Trophoblast cell (in vitro differentiated cells and primary cell): ENCODE measurements around the gene PBXIP1.
A peak's percentile ranks its signal among the peaks of the same experiment; 100 is the strongest.

Experiments used
- DNase-seq, 2 donors: peaks; one replicate each; pipeline ENCODE4 v3.0.0-alpha.2; 2016
- H2AFZ ChIP-seq: 2 replicates; pipeline ENCODE4 v1.6.1; 2013; ENCODE audit warnings: low read length, moderate library complexity, mild to moderate bottlenecking; ENCODE audit not compliant: insufficient read depth, poor library complexity
- H2AK5ac ChIP-seq: 2 replicates; pipeline ENCODE4 v1.6.1; 2013; ENCODE audit warnings: mild to moderate bottlenecking, low read length
- H2BK120ac ChIP-seq: 2 replicates; pipeline ENCODE4 v1.6.1; 2013; ENCODE audit warnings: low read length, mild to moderate bottlenecking, moderate library complexity; ENCODE audit not compliant: insufficient read depth, poor library complexity
- H2BK12ac ChIP-seq: 2 replicates; pipeline ENCODE4 v1.6.1; 2013; ENCODE audit warnings: mild to moderate bottlenecking, low read length, moderate library complexity
- H2BK5ac ChIP-seq: 2 replicates; pipeline ENCODE4 v1.6.1; 2013; ENCODE audit warnings: low read length, low read depth, moderate library complexity, mild to moderate bottlenecking; ENCODE audit not compliant: poor library complexity
- H3K14ac ChIP-seq: 2 replicates; pipeline ENCODE4 v1.6.1; 2013; ENCODE audit warnings: mild to moderate bottlenecking, low read length
- H3K18ac ChIP-seq: 2 replicates; pipeline ENCODE4 v1.6.1; 2013; ENCODE audit warnings: mild to moderate bottlenecking, low read length
- H3K23ac ChIP-seq: 2 replicates; pipeline ENCODE4 v1.6.1; 2013; ENCODE audit warnings: low read length
- H3K27ac ChIP-seq: 2 replicates; pipeline ENCODE4 v1.5.1; 2013; ENCODE audit warnings: low read depth, mild to moderate bottlenecking, inconsistent platforms, low read length, moderate library complexity
- H3K27me3 ChIP-seq: 2 replicates; pipeline ENCODE4 v1.6.1; 2013; ENCODE audit warnings: inconsistent platforms, mild to moderate bottlenecking, low read length, moderate library complexity; ENCODE audit not compliant: insufficient read depth
- H3K36me3 ChIP-seq, 2 experiments: 1 replicate in 1 of 2; 2 replicates in 1 of 2; pipeline ENCODE4 v1.6.1; 2013; ENCODE audit warnings: low read length in 2 of 2, mild to moderate bottlenecking in 2 of 2, moderate library complexity in 1 of 2; ENCODE audit not compliant: insufficient read depth in 2 of 2, control insufficient read depth in 1 of 2
- H3K4ac ChIP-seq: 2 replicates; pipeline ENCODE4 v1.6.1; 2013; ENCODE audit warnings: low read depth, mild to moderate bottlenecking, low read length, moderate library complexity
- H3K4me1 ChIP-seq, 2 experiments: 1 replicate in 1 of 2; 2 replicates in 1 of 2; pipeline ENCODE4 v1.6.1; 2013; ENCODE audit warnings: low read length in 2 of 2, mild to moderate bottlenecking in 2 of 2, moderate library complexity in 1 of 2; ENCODE audit not compliant: insufficient read depth in 2 of 2, control insufficient read depth in 1 of 2
- H3K4me2 ChIP-seq: 2 replicates; pipeline ENCODE4 v1.6.1; 2013; ENCODE audit warnings: inconsistent platforms, mild to moderate bottlenecking, low read length, moderate library complexity
- H3K4me3 ChIP-seq: 2 replicates; pipeline ENCODE4 v1.5.1; 2013; ENCODE audit warnings: mild to moderate bottlenecking, low read depth, low read length, inconsistent platforms
- H3K79me1 ChIP-seq: one replicate; pipeline ENCODE4 v1.6.1; 2013; ENCODE audit warnings: low read length
- H3K79me2 ChIP-seq: 2 replicates; pipeline ENCODE4 v1.6.1; 2013; ENCODE audit warnings: low read length, mild to moderate bottlenecking; ENCODE audit not compliant: control insufficient read depth, insufficient read depth, poor library complexity
- H3K9ac ChIP-seq: 2 replicates; pipeline ENCODE4 v1.6.1; 2013; ENCODE audit warnings: mild to moderate bottlenecking, low read length
- H3K9me3 ChIP-seq: 2 replicates; pipeline ENCODE4 v1.6.1; 2013; ENCODE audit warnings: low read depth, mild to moderate bottlenecking, control low read depth, inconsistent platforms, low read length; ENCODE audit not compliant: insufficient read depth
- H4K12ac ChIP-seq: 2 replicates; pipeline ENCODE4 v1.6.1; 2013; ENCODE audit warnings: low read depth, mild to moderate bottlenecking, low read length, moderate library complexity
- H4K8ac ChIP-seq: 2 replicates; pipeline ENCODE4 v1.6.1; 2013; ENCODE audit warnings: low read depth, mild to moderate bottlenecking, low read length, moderate library complexity
- H4K91ac ChIP-seq: one replicate; pipeline ENCODE4 v1.6.1; 2013; ENCODE audit warnings: low read depth, mild to moderate bottlenecking, low read length, moderate library complexity
- WGBS: extraction: QIAGEN DNeasy Blood & Tissue Kit; methylation state at CpG from one replicate; pipeline ENCODE4 v1.1.7; 2013; ENCODE audit warnings: missing lambda C conversion rate; ENCODE audit not compliant: insufficient read length, insufficient coverage; ENCODE audit errors: extremely low coverage; 5-methylcytosine and 5-hydroxymethylcytosine counted together

The PBXIP1 gene

DNA sequence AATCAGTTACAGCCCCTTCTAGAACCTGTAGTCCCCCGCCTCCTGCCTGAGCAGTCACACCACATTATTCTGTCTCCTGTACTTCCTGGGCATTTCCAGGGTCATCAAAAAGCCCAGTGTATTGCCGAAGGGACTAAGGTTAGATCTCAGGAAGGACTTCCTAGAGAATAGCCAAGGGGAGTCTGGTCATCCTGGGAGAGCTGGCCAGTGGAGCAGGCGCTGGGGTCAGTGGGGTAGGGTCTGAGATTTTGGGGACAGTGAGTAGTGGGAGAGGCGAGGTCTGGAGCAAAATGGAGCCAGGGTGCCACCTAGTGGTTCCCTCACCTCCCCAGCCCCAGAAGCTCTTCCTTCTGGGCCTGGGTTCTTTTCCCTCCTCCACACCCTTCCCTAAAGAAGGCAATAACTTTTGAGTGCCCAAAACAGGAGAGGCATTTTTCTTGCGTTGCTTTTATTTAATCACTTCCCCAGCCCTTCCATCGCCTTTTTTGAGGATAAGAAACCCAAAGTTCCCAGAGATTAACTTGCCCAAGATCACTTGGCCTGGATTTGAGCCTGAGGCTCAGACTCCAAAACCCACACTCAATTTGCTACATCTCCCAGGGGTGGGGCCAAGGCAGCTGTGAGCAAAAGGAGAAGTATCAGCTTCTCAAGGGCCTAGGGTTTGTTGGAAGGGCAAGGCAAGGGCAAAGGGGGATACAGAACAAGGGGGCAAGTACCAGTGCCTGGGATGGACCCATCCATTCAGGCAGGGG, 12.1 kb downstream of the PBXIP1 start:
- Histone ChIP-seq H2BK5ac (no peak overlapping the region), H4K8ac (no peak overlapping the region), H3K4me3 (no peak overlapping the region), H4K91ac (no peak overlapping the region), H3K9ac (no peak overlapping the region), H3K4ac (no peak overlapping the region), H2AK5ac (no peak overlapping the region), H3K79me2 (no peaks in the 10 kb centered on the region), H3K23ac (no peak overlapping the region), H3K79me1 (no peaks in the 10 kb centered on the region), H3K14ac (no peak overlapping the region), H2AFZ (no peak overlapping the region), H3K27ac (no peak overlapping the region), H3K4me1 (peaks cover 13% of the 10 kb centered on the region in 2 experiments), H3K27me3 (no peaks in the 10 kb centered on the region), H4K12ac (no peak overlapping the region), H3K9me3 (peaks cover 2% of the 10 kb centered on the region), H3K36me3 (peaks cover 23 to 27% of the 10 kb centered on the region in 2 experiments), H2BK12ac (no peak overlapping the region), H2BK120ac (no peak overlapping the region), H3K18ac (no peak overlapping the region), H3K4me2 (no peak overlapping the region)
- DNase-seq: peak in 1 of 2 donors; percentile 43
- no CpG with 5 or more reads among the region's 6 CpGs for WGBS

DNA sequence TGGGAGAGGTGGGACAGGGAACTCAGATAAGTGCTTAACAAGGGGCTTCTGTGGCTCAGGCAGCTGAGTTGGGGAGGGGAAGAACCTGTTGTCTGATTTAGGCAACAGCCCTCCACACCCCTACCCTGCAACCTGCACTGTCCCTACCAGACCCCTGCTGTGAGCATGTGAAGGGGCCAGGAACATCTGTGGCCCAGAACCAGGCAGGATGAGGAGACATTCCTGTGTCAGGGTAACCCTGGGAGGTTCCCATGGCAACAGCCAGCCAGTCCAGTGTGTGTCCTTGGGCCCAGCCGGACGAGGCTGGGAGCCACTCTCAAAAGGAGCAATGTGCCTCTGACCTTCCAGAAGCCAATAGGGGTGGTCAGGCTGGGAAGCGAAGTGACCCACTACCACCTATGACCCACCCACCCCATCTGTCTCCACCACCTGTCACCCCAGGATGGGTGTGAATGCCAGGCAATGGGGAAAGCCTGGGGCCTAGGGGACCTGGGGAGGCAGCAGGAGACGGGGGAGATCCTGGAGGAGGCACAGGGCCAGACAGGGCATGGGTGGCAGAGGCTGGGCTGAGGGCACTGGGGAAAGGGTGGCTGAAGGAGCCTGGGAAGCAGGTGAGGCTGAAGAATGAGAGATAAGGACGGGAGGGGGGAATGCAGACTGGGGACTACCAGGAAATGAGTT, 14.4 kb downstream of the PBXIP1 start:
- no peak overlapping the region for H4K91ac ChIP-seq
- H3K36me3 ChIP-seq: peaks cover 9 to 15% of the 10 kb centered on the region in 2 experiments
- H4K12ac ChIP-seq: no peak overlapping the region
- no peak overlapping the region for H2BK12ac ChIP-seq
- DNase-seq: peak in 1 of 2 donors; percentile 24
- no peak overlapping the region for H3K14ac ChIP-seq
- no peak overlapping the region for H3K9ac ChIP-seq
- H2BK5ac ChIP-seq: no peak overlapping the region
- H2BK120ac ChIP-seq: no peak overlapping the region
- no peak overlapping the region for H2AFZ ChIP-seq
- no peak overlapping the region for H3K4me2 ChIP-seq
- H3K4me1 ChIP-seq: peaks cover 13 to 16% of the 10 kb centered on the region in 2 experiments
- H3K27ac ChIP-seq: no peak overlapping the region
- peaks cover 4% of the 10 kb centered on the region for H3K79me2 ChIP-seq
- no peak overlapping the region for H2AK5ac ChIP-seq
- no peak overlapping the region for H3K4me3 ChIP-seq
- no peak overlapping the region for H3K4ac ChIP-seq
- no peaks in the 10 kb centered on the region for H3K27me3 ChIP-seq
- no peak overlapping the region for H3K18ac ChIP-seq
- H3K9me3 ChIP-seq: peaks cover 2% of the 10 kb centered on the region
- no peak overlapping the region for H4K8ac ChIP-seq
- peaks cover 9% of the 10 kb centered on the region for H3K79me1 ChIP-seq
- H3K23ac ChIP-seq: no peak overlapping the region
- no CpG with 5 or more reads among the region's 5 CpGs for WGBS

DNA sequence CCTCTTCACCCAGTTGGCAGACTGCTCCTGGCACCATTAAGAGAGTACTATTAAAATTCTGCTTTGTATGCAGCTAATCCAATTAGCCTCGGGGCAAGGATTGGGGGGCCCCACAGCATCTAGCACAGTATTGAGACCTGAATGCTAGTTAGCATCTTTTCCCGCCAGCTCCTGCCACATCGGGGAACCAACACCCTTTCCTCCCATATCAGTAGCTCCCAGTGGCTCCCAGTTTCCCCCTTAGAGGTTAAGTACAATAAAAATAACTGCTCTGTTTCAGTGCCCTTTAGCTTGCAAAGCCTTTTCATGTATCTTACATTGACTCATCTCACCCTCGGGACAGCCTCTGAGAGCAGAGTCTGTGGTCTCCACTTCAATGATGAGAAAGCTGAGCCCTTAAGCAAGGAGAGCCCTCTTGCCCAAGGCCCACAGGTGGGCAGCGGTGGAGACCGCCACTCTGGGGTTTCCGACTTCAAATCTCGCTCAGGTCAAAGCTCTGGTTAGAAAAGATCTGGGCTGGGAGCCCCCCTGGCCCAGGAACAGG, 15.2 kb downstream of the PBXIP1 start:
- Histone ChIP-seq H3K23ac (no peak overlapping the region), H3K9me3 (peaks cover 2% of the 10 kb centered on the region), H3K4me3 (no peak overlapping the region), H3K4me1 (peaks cover 18 to 20% of the 10 kb centered on the region in 2 experiments), H3K14ac (no peak overlapping the region), H2AFZ (no peak overlapping the region), H3K79me1 (peaks cover 14% of the 10 kb centered on the region), H3K27me3 (no peaks in the 10 kb centered on the region), H3K18ac (no peak overlapping the region), H2BK5ac (no peak overlapping the region), H3K9ac (no peak overlapping the region), H4K12ac (no peak overlapping the region), H2AK5ac (no peak overlapping the region), H2BK120ac (no peak overlapping the region), H3K4ac (no peak overlapping the region), H3K79me2 (peaks cover 4% of the 10 kb centered on the region), H3K27ac (no peak overlapping the region), H2BK12ac (no peak overlapping the region), H3K36me3 (peaks cover 7 to 12% of the 10 kb centered on the region in 2 experiments), H4K91ac (no peak overlapping the region), H4K8ac (no peak overlapping the region), H3K4me2 (no peak overlapping the region)
- no peak for DNase-seq
- no CpG with 5 or more reads among the region's 8 CpGs for WGBS

- Histone ChIP-seq H2BK120ac (no peak overlapping the region), H2BK5ac (no peak overlapping the region), H2AFZ (no peak overlapping the region), H4K8ac (no peak overlapping the region), H3K4ac (no peak overlapping the region), H3K4me2 (no peak overlapping the region), H3K14ac (no peak overlapping the region), H3K27ac (no peak overlapping the region), H2BK12ac (no peak overlapping the region), H3K9ac (no peak overlapping the region), H3K9me3 (peaks cover 2% of the 10 kb centered on the region), H3K4me1 (peaks cover 19 to 21% of the 10 kb centered on the region in 2 experiments), H3K79me2 (peaks cover 4% of the 10 kb centered on the region), H3K4me3 (no peak overlapping the region), H4K91ac (no peak overlapping the region), H2AK5ac (no peak overlapping the region), H3K23ac (no peak overlapping the region), H3K18ac (no peak overlapping the region), H3K36me3 (peaks cover 6% of the 10 kb centered on the region in 2 experiments), H3K27me3 (no peaks in the 10 kb centered on the region), H4K12ac (no peak overlapping the region), H3K79me1 (peaks cover 14% of the 10 kb centered on the region)
- DNase-seq: no peak
- WGBS: no CpG with 5 or more reads among the region's 1 CpG
These were observed 15.7 kb downstream of the PBXIP1 start for GRCh38 chr1:154940213-154940560.
